ENCODE results near the gene TPST1. TPM values are rescaled to one million over a fixed set of nuclear protein-coding genes. Genes with fewer than 3 reads are reported as not detected.

The TPST1 gene
- total RNA-seq, 1 experiment from 2014 or later, result 32.8 TPM

GRCh38 chr7:66190504-66190857 is 14.7 kb upstream of the TPST1 start:
- Mint-ChIP-seq H3K4me3 (ENCODE audit: unreplicated experiment) (no peak overlapping the region), H3K36me3 (ENCODE audit: insufficient read depth, unreplicated experiment) (no peaks in the 10 kb centered on the region), H3K9me3 (ENCODE audit: unreplicated experiment) (no peaks in the 10 kb centered on the region), H3K27me3 (ENCODE audit: insufficient read depth, unreplicated experiment) (no peaks in the 10 kb centered on the region), H3K4me1 (ENCODE audit: low read depth, unreplicated experiment) (no peaks in the 10 kb centered on the region), H3K27ac (ENCODE audit: unreplicated experiment) (no peak overlapping the region)
- POLR2A ChIA-PET, result no interaction called here
- H3K4me3 ChIP-seq (ENCODE audit: low read depth, low read length), result no peak overlapping the region
- peaks cover 10% of the 10 kb centered on the region; the same call in 1 of the 2 replicates for H3K9me3 ChIP-seq
- no peak for DNase-seq
- no peaks in the 10 kb centered on the region for H3K36me3 ChIP-seq (ENCODE audit: control insufficient read depth, insufficient read depth, low read length)
- intact Hi-C loops (cut with micrococcal nuclease; ENCODE audit: unreplicated experiment), result no loop called here
- CTCF ChIA-PET, result interaction anchor here (0.6 kb wide), 1 partner anchor 160 kb away, joined by 8 read pairs; no protein-coding TSS in a partner anchor
- TF ChIP-seq, protein P1, sequence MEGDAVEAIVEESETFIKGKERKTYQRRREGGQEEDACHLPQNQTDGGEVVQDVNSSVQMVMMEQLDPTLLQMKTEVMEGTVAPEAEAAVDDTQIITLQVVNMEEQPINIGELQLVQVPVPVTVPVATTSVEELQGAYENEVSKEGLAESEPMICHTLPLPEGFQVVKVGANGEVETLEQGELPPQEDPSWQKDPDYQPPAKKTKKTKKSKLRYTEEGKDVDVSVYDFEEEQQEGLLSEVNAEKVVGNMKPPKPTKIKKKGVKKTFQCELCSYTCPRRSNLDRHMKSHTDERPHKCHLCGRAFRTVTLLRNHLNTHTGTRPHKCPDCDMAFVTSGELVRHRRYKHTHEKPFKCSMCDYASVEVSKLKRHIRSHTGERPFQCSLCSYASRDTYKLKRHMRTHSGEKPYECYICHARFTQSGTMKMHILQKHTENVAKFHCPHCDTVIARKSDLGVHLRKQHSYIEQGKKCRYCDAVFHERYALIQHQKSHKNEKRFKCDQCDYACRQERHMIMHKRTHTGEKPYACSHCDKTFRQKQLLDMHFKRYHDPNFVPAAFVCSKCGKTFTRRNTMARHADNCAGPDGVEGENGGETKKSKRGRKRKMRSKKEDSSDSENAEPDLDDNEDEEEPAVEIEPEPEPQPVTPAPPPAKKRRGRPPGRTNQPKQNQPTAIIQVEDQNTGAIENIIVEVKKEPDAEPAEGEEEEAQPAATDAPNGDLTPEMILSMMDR (IDR thresholded peaks at IDR 0.05; ENCODE audit: insufficient read depth in 1 of 2, low read depth in 1 of 2, low read length in 1 of 2, severe bottlenecking in 1 of 2, unreplicated experiment in 1 of 2), result no peak
- no peaks in the 10 kb centered on the region for H3K4me1 ChIP-seq
- no TSS peak for BruUV-seq (replicated peaks)
- no peaks in the 10 kb centered on the region for H3K27me3 ChIP-seq (replicated peaks; ENCODE audit: control insufficient read depth, insufficient read depth, low read length)

GRCh38 chr7:66193146-66193725 is 11.9 kb upstream of the TPST1 start:
- Mint-ChIP-seq H3K4me3 (ENCODE audit: unreplicated experiment) (no peak overlapping the region), H3K36me3 (ENCODE audit: insufficient read depth, unreplicated experiment) (no peaks in the 10 kb centered on the region), H3K4me1 (ENCODE audit: low read depth, unreplicated experiment) (no peaks in the 10 kb centered on the region), H3K27me3 (ENCODE audit: insufficient read depth, unreplicated experiment) (no peaks in the 10 kb centered on the region), H3K9me3 (ENCODE audit: unreplicated experiment) (no peaks in the 10 kb centered on the region), H3K27ac (ENCODE audit: unreplicated experiment) (no peak overlapping the region)
- ChIA-PET POLR2A (no interaction called here), CTCF (interaction anchor here (0.6 kb wide), 1 partner anchor 51 kb away, joined by 5 read pairs; no protein-coding TSS in a partner anchor)
- TF ChIP-seq, protein P1 (IDR thresholded peaks at IDR 0.05; ENCODE audit: insufficient read depth in 1 of 2, low read depth in 1 of 2, low read length in 1 of 2, severe bottlenecking in 1 of 2, unreplicated experiment in 1 of 2), result no peak
- no TSS peak for BruUV-seq (replicated peaks)
- no peaks in the 10 kb centered on the region for H3K36me3 ChIP-seq (ENCODE audit: control insufficient read depth, insufficient read depth, low read length)
- no peaks in the 10 kb centered on the region for H3K9me3 ChIP-seq
- no peaks in the 10 kb centered on the region for H3K4me1 ChIP-seq
- H3K27me3 ChIP-seq (replicated peaks; ENCODE audit: control insufficient read depth, insufficient read depth, low read length), result no peaks in the 10 kb centered on the region
- DNase-seq, result no peak
- no peak overlapping the region for H3K4me3 ChIP-seq (ENCODE audit: low read depth, low read length)
- intact Hi-C loops (cut with micrococcal nuclease; ENCODE audit: unreplicated experiment), result no loop called here

GRCh38 chr7:66198469-66198868 is 6.7 kb upstream of the TPST1 start:
- Histone ChIP-seq H3K9me3 (no peaks in the 10 kb centered on the region), H3K4me3 (ENCODE audit: low read depth, low read length) (no peak overlapping the region), H3K27me3 (replicated peaks; ENCODE audit: control insufficient read depth, insufficient read depth, low read length) (no peaks in the 10 kb centered on the region), H3K36me3 (ENCODE audit: control insufficient read depth, insufficient read depth, low read length) (no peaks in the 10 kb centered on the region), H3K4me1 (no peaks in the 10 kb centered on the region)
- CTCF ChIA-PET, result no interaction called here
- no peaks in the 10 kb centered on the region for H3K27me3 Mint-ChIP-seq (ENCODE audit: insufficient read depth, unreplicated experiment)
- DNase-seq, result no peak
- H3K27ac Mint-ChIP-seq (ENCODE audit: unreplicated experiment), result no peak overlapping the region
- no peak overlapping the region for H3K4me3 Mint-ChIP-seq (ENCODE audit: unreplicated experiment)
- no TSS peak for BruUV-seq (replicated peaks)
- TF ChIP-seq, protein P1 (IDR thresholded peaks at IDR 0.05; ENCODE audit: insufficient read depth in 1 of 2, low read depth in 1 of 2, low read length in 1 of 2, severe bottlenecking in 1 of 2, unreplicated experiment in 1 of 2), result no peak
- intact Hi-C loops (cut with micrococcal nuclease; ENCODE audit: unreplicated experiment), result no loop called here
- POLR2A ChIA-PET, result no interaction called here
- no peaks in the 10 kb centered on the region for H3K9me3 Mint-ChIP-seq (ENCODE audit: unreplicated experiment)
- H3K36me3 Mint-ChIP-seq (ENCODE audit: insufficient read depth, unreplicated experiment), result no peaks in the 10 kb centered on the region
- no peaks in the 10 kb centered on the region for H3K4me1 Mint-ChIP-seq (ENCODE audit: low read depth, unreplicated experiment)
